K562 (cell line): ENCODE results near the gene UNC13A. TPM values are rescaled to one million over a fixed set of nuclear protein-coding genes. Genes with fewer than 3 reads are reported as not detected.

Experiments used
- ARID1B ChIP-seq: fragments of 450-650 bp; IDR thresholded peaks from 2 replicates; pipeline ENCODE4 v1.6.1; 2016; ENCODE audit warnings: antibody characterized with exemption, mild to moderate bottlenecking, inconsistent platforms
- CXXC5 ChIP-seq: fragments of 250-450 bp; sonication (Bioruptor Pico); IDR thresholded peaks from 2 replicates; pipeline ENCODE4 v1.8.0; 2022; ENCODE audit warnings: inconsistent platforms, mild to moderate bottlenecking, moderate library complexity
- HNRNPUL1 ChIP-seq: fragments of 200-400 bp; formaldehyde crosslinking; IDR thresholded peaks from 2 replicates; pipeline ENCODE4 v1.6.1; 2017; ENCODE audit warnings: low read length
- JUN ChIP-seq, 2 experiments: sonication (generic) in 1 of 2; formaldehyde crosslinking in 1 of 2; IDR thresholded peaks; 2 replicates each; pipeline versions ENCODE4 v1.6.1 to v1.8.0; 2012 to 2022; ENCODE audit warnings: borderline replicate concordance in 2 of 2, mild to moderate bottlenecking in 2 of 2, improper control_type of control experiment in 1 of 2, low read depth in 1 of 2, low read length in 1 of 2, missing genetic modification reagents in 1 of 2
- NFIX ChIP-seq: fragments of 250-450 bp; sonication (Bioruptor Pico); IDR thresholded peaks from 2 replicates; pipeline ENCODE4 v1.4.0; 2020; ENCODE audit warnings: low read depth, mild to moderate bottlenecking, moderate library complexity
- POLR2H ChIP-seq: IDR thresholded peaks from 2 replicates; pipeline ENCODE4 v1.6.1; 2016; ENCODE audit warnings: missing genetic modification characterization, low read depth, mild to moderate bottlenecking, control low read depth, missing compliant biosample characterization, moderate library complexity
- PURB ChIP-seq: sonication (generic); formaldehyde crosslinking; IDR thresholded peaks from 2 replicates; pipeline ENCODE4 v1.9.0; 2021; ENCODE audit warnings: low read depth, mild to moderate bottlenecking, missing genetic modification reagents
- SAFB2 ChIP-seq: fragments of 200-400 bp; formaldehyde crosslinking; IDR thresholded peaks from 2 replicates; pipeline ENCODE4 v1.6.1; 2018; ENCODE audit warnings: borderline replicate concordance, low read length, low read depth, moderate library complexity; ENCODE audit not compliant: severe bottlenecking
- polyA plus RNA-seq, 8 experiments: library from polyadenylated mRNA; depleted of rRNA in 4 of 8; stranded (reverse) in 5 of 8; unstranded in 3 of 8; fragments of >200 nt; fragmentation: Nextera tagmentation in 2 of 8; fragmentation: Illumina TruSeq in 1 of 8; extraction: Ambion mirVana in 2 of 8; extraction: Trizol in 1 of 8; gene quantifications; 2 replicates each; pipeline versions ENCODE4 v1.2.1 to v1.2.3, GENCODE V29; 2011 to 2014; ENCODE audit warnings: inconsistent platforms in 1 of 8, missing spikeins in 1 of 8
- total RNA-seq, 7 experiments: library from RNA; depleted of rRNA in 6 of 7; stranded (reverse); fragments of >200 nt in 6 of 7; fragmentation: Illumina TruSeq in 2 of 7; extraction: Trizol in 2 of 7; gene quantifications; 2 replicates each; pipeline versions ENCODE4 v1.2.1 to v1.2.3, GENCODE V29; 2011 to 2021; ENCODE audit warnings: low replicate concordance in 1 of 7
- TF ChIP-seq, protein P1 (sequence below), 2 experiments: fragments of 150-350 bp in 1 of 2; IDR thresholded peaks; 2 replicates each; pipeline ENCODE4 v1.6.1; 2012 to 2016; ENCODE audit warnings: low read depth in 2 of 2, low read length in 2 of 2, mild to moderate bottlenecking in 1 of 2, moderate library complexity in 1 of 2
- TF ChIP-seq, protein P2 (sequence below), 2 experiments: fragments of 450-650 bp in 1 of 2; sonication (generic) in 1 of 2; formaldehyde crosslinking in 1 of 2; IDR thresholded peaks in 1 of 2; conservative IDR thresholded peaks in 1 of 2; 2 replicates each; pipeline versions ENCODE4 v1.6.1 to v1.8.1; 2016 to 2023; ENCODE audit warnings: mild to moderate bottlenecking in 2 of 2, moderate library complexity in 2 of 2, inconsistent platforms in 1 of 2, missing genetic modification reagents in 1 of 2
- TF ChIP-seq, protein P3 (sequence below): fragments of 450-650 bp; IDR thresholded peaks from 2 replicates; pipeline ENCODE4 v1.6.1; 2016; ENCODE audit warnings: antibody characterized with exemption
- TF ChIP-seq, protein P4 (sequence below): sonication (generic); formaldehyde crosslinking; IDR thresholded peaks from 2 replicates; pipeline ENCODE4 v1.4.0; 2020; ENCODE audit warnings: mild to moderate bottlenecking, missing genetic modification reagents
- TF ChIP-seq, protein P5 (sequence below): fragments of 250-450 bp; sonication (Bioruptor Pico); IDR thresholded peaks from 2 replicates; pipeline ENCODE4 v1.9.0; 2021; ENCODE audit warnings: mild to moderate bottlenecking, inconsistent platforms

Gene UNC13A
- total and polyA plus RNA-seq, 9 of the 15 experiments (the other 6 are each of a cell fraction or from before 2014, with no cell fraction given): 0.03 to 1.0 (median 0.25) TPM

DNA sequence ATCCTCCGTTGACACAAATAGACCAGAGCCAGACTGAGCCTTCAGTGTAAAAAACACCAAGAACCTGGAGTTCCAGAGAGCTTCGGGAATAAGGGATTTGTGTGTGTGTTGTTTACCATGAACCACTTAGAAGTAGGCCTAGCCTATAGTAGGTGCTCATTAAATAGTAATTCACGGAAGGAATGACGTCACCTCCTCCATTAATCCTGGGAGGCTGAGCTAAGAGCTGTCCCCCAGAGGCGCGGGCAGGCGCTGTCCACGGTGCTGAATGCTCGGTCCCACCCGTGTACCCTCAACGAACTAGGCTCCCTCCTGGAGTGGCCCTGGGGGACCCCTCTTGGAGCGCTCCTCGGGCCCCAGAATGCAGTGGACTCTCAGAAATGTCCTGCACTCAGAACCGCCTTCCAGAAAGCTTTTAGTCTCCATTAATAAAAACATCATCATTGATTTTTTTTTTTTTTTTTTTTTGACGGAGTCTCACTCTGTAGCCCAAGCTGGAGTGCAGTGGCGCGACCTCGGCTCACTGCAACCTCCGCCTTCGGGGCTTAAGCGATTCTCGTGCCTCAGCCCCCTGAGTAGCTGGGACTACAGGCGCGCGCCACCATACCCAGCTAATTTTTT lies 6.5 kb downstream of the UNC13A start (continued):
- TF ChIP-seq PURB: no peak
- TF ChIP-seq, protein P1, sequence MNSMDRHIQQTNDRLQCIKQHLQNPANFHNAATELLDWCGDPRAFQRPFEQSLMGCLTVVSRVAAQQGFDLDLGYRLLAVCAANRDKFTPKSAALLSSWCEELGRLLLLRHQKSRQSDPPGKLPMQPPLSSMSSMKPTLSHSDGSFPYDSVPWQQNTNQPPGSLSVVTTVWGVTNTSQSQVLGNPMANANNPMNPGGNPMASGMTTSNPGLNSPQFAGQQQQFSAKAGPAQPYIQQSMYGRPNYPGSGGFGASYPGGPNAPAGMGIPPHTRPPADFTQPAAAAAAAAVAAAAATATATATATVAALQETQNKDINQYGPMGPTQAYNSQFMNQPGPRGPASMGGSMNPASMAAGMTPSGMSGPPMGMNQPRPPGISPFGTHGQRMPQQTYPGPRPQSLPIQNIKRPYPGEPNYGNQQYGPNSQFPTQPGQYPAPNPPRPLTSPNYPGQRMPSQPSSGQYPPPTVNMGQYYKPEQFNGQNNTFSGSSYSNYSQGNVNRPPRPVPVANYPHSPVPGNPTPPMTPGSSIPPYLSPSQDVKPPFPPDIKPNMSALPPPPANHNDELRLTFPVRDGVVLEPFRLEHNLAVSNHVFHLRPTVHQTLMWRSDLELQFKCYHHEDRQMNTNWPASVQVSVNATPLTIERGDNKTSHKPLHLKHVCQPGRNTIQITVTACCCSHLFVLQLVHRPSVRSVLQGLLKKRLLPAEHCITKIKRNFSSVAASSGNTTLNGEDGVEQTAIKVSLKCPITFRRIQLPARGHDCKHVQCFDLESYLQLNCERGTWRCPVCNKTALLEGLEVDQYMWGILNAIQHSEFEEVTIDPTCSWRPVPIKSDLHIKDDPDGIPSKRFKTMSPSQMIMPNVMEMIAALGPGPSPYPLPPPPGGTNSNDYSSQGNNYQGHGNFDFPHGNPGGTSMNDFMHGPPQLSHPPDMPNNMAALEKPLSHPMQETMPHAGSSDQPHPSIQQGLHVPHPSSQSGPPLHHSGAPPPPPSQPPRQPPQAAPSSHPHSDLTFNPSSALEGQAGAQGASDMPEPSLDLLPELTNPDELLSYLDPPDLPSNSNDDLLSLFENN (IDR thresholded peaks at IDR 0.05; ENCODE audit: low read depth in 2 of 2, low read length in 2 of 2): no peak
- TF ChIP-seq, protein P2, sequence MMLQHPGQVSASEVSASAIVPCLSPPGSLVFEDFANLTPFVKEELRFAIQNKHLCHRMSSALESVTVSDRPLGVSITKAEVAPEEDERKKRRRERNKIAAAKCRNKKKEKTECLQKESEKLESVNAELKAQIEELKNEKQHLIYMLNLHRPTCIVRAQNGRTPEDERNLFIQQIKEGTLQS (IDR thresholded peaks at IDR 0.05): peak; percentile 99
- TF ChIP-seq, protein P2 (CRISPR knock-in tag; conservative IDR thresholded peaks at IDR 0.05): no peak; the same call in 1 of the 2 replicates
- TF ChIP-seq SAFB2: no peak
- TF ChIP-seq, protein P3, sequence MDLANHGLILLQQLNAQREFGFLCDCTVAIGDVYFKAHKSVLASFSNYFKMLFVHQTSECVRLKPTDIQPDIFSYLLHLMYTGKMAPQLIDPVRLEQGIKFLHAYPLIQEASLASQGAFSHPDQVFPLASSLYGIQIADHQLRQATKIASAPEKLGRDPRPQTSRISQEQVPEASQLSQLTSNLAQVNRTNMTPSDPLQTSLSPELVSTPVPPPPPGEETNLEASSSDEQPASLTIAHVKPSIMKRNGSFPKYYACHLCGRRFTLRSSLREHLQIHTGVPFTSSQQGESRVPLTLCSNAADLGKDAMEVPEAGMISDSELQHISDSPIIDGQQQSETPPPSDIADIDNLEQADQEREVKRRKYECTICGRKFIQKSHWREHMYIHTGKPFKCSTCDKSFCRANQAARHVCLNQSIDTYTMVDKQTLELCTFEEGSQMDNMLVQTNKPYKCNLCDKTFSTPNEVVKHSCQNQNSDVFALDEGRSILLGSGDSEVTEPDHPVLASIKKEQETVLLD: no peak
- peak; percentile 59 for TF ChIP-seq CXXC5
- TF ChIP-seq, protein P4, sequence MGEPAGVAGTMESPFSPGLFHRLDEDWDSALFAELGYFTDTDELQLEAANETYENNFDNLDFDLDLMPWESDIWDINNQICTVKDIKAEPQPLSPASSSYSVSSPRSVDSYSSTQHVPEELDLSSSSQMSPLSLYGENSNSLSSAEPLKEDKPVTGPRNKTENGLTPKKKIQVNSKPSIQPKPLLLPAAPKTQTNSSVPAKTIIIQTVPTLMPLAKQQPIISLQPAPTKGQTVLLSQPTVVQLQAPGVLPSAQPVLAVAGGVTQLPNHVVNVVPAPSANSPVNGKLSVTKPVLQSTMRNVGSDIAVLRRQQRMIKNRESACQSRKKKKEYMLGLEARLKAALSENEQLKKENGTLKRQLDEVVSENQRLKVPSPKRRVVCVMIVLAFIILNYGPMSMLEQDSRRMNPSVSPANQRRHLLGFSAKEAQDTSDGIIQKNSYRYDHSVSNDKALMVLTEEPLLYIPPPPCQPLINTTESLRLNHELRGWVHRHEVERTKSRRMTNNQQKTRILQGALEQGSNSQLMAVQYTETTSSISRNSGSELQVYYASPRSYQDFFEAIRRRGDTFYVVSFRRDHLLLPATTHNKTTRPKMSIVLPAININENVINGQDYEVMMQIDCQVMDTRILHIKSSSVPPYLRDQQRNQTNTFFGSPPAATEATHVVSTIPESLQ (CRISPR knock-in tag): peak; percentile 52; the same call in 1 of the 2 replicates
- no peak for TF ChIP-seq ARID1B
- TF ChIP-seq, protein P5, sequence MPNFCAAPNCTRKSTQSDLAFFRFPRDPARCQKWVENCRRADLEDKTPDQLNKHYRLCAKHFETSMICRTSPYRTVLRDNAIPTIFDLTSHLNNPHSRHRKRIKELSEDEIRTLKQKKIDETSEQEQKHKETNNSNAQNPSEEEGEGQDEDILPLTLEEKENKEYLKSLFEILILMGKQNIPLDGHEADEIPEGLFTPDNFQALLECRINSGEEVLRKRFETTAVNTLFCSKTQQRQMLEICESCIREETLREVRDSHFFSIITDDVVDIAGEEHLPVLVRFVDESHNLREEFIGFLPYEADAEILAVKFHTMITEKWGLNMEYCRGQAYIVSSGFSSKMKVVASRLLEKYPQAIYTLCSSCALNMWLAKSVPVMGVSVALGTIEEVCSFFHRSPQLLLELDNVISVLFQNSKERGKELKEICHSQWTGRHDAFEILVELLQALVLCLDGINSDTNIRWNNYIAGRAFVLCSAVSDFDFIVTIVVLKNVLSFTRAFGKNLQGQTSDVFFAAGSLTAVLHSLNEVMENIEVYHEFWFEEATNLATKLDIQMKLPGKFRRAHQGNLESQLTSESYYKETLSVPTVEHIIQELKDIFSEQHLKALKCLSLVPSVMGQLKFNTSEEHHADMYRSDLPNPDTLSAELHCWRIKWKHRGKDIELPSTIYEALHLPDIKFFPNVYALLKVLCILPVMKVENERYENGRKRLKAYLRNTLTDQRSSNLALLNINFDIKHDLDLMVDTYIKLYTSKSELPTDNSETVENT (CRISPR knock-in tag): no peak
- TF ChIP-seq POLR2H: no peak
- peak; percentile 96 for TF ChIP-seq JUN (IDR thresholded peaks at IDR 0.05; ENCODE audit: borderline replicate concordance, low read depth, low read length)
- peak; percentile 91; the same call in 1 of the 2 replicates for TF ChIP-seq JUN (CRISPR knock-in tag; IDR thresholded peaks at IDR 0.05; ENCODE audit: borderline replicate concordance)
- TF ChIP-seq NFIX (CRISPR knock-in tag): no peak
- no peak for TF ChIP-seq HNRNPUL1
